ENCODE measurements around the gene PRPF6. TPM values are rescaled to one million over a fixed set of nuclear protein-coding genes. Genes with fewer than 3 reads are reported as not detected.

PRPF6 gene
- total RNA-seq, 2 experiments from 2014 or later, result 45.1 to 73.7 TPM

- intact Hi-C loops (cut with micrococcal nuclease; ENCODE audit: unreplicated experiment), result no loop called here
- no peak overlapping the region for H3K4me2 ChIP-seq (ENCODE audit: low read length)
- no TSS peak for BruUV-seq (replicated peaks)
- no peak overlapping the region for H3K4me3 ChIP-seq (ENCODE audit: low read depth, low read length, poor library complexity, severe bottlenecking)
- TF ChIP-seq, protein P1, sequence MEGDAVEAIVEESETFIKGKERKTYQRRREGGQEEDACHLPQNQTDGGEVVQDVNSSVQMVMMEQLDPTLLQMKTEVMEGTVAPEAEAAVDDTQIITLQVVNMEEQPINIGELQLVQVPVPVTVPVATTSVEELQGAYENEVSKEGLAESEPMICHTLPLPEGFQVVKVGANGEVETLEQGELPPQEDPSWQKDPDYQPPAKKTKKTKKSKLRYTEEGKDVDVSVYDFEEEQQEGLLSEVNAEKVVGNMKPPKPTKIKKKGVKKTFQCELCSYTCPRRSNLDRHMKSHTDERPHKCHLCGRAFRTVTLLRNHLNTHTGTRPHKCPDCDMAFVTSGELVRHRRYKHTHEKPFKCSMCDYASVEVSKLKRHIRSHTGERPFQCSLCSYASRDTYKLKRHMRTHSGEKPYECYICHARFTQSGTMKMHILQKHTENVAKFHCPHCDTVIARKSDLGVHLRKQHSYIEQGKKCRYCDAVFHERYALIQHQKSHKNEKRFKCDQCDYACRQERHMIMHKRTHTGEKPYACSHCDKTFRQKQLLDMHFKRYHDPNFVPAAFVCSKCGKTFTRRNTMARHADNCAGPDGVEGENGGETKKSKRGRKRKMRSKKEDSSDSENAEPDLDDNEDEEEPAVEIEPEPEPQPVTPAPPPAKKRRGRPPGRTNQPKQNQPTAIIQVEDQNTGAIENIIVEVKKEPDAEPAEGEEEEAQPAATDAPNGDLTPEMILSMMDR (conservative IDR thresholded peaks at IDR 0.05; ENCODE audit: low read length), result no peak
- no peak for TF ChIP-seq EZH2phosphoT487 (IDR thresholded peaks at IDR 0.05; ENCODE audit: borderline replicate concordance, low read depth, low read length)
- H4K20me1 ChIP-seq (ENCODE audit: insufficient read depth, low read length), result no peaks in the 10 kb centered on the region
- peaks cover 28% of the 10 kb centered on the region for H3K4me1 ChIP-seq (ENCODE audit: insufficient read depth, low read length, poor library complexity, severe bottlenecking)
- no peak for DNase-seq (ENCODE audit: low spot score)
- H3K36me3 ChIP-seq (ENCODE audit: insufficient read depth, low read length), result no peaks in the 10 kb centered on the region; the same call in 1 of the 2 replicates
- no peaks in the 10 kb centered on the region for H3K9me3 ChIP-seq (ENCODE audit: low read length)
- no peaks in the 10 kb centered on the region for H3K9me2 ChIP-seq (ENCODE audit: insufficient read depth, low read length)
- ChIA-PET CTCF (ENCODE audit: unreplicated experiment) (interaction anchor here (0.6 kb wide), 1 partner anchor 36 kb away, joined by 3 read pairs; no protein-coding TSS in a partner anchor), POLR2A (no interaction called here)
- H3K27ac ChIP-seq (ENCODE audit: low read depth, low read length, poor library complexity, severe bottlenecking), result no peak overlapping the region
- H3K79me2 ChIP-seq (ENCODE audit: insufficient read depth, low read depth, low read length), result peaks cover 38% of the 10 kb centered on the region; the same call in 1 of the 2 replicates
- H2AFZ ChIP-seq (ENCODE audit: low read length), result no peak overlapping the region
Measured at GRCh38 chr20:63951398-63952209, 29.3 kb upstream of the PRPF6 start.

DNA sequence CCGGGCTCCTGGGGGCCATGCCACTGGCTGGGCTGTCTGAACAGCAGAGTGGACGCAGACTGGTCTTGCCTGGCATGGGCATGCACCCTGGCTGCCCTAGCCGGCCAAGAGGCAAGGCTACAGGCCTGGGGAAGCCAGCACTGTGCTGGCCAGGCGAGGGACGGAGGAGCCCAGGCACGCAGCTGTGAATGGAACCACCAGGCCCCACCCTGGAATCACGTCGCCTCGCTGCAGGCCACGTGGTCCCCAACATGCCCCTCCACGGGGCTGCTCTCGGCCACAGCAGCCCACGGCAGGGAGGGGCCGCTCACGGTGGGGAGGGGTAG is 28.8 kb upstream of the PRPF6 start:
- H3K4me2 ChIP-seq (ENCODE audit: low read length), result no peak overlapping the region
- H3K4me3 ChIP-seq (ENCODE audit: low read depth, low read length, poor library complexity, severe bottlenecking), result no peak overlapping the region
- ChIA-PET POLR2A (no interaction called here), CTCF (ENCODE audit: unreplicated experiment) (interaction anchor here (0.6 kb wide), 1 partner anchor 37 kb away, joined by 3 read pairs; no protein-coding TSS in a partner anchor)
- no peaks in the 10 kb centered on the region for H3K9me2 ChIP-seq (ENCODE audit: insufficient read depth, low read length)
- H3K4me1 ChIP-seq (ENCODE audit: insufficient read depth, low read length, poor library complexity, severe bottlenecking), result peaks cover 34% of the 10 kb centered on the region
- no peak overlapping the region for H3K27ac ChIP-seq (ENCODE audit: low read depth, low read length, poor library complexity, severe bottlenecking)
- BruUV-seq (replicated peaks), result no TSS peak
- intact Hi-C loops (cut with micrococcal nuclease; ENCODE audit: unreplicated experiment), result no loop called here
- no peak for TF ChIP-seq EZH2phosphoT487 (IDR thresholded peaks at IDR 0.05; ENCODE audit: borderline replicate concordance, low read depth, low read length)
- TF ChIP-seq, protein P1 (conservative IDR thresholded peaks at IDR 0.05; ENCODE audit: low read length), result no peak
- H2AFZ ChIP-seq (ENCODE audit: low read length), result no peak overlapping the region
- DNase-seq (ENCODE audit: low spot score), result no peak
- no peaks in the 10 kb centered on the region; the same call in 1 of the 2 replicates for H3K36me3 ChIP-seq (ENCODE audit: insufficient read depth, low read length)
- H4K20me1 ChIP-seq (ENCODE audit: insufficient read depth, low read length), result no peaks in the 10 kb centered on the region
- no peaks in the 10 kb centered on the region for H3K9me3 ChIP-seq (ENCODE audit: low read length)
- H3K79me2 ChIP-seq (ENCODE audit: insufficient read depth, low read depth, low read length), result peaks cover 38% of the 10 kb centered on the region; the same call in 1 of the 2 replicates

GRCh38 chr20:63952769-63953168 is 28.2 kb upstream of the PRPF6 start:
- Histone ChIP-seq H3K27ac (ENCODE audit: low read depth, low read length, poor library complexity, severe bottlenecking) (no peak overlapping the region), H3K4me1 (ENCODE audit: insufficient read depth, low read length, poor library complexity, severe bottlenecking) (peaks cover 40% of the 10 kb centered on the region), H3K4me2 (ENCODE audit: low read length) (no peak overlapping the region), H3K9me2 (ENCODE audit: insufficient read depth, low read length) (no peaks in the 10 kb centered on the region), H3K36me3 (ENCODE audit: insufficient read depth, low read length) (no peaks in the 10 kb centered on the region; the same call in 1 of the 2 replicates), H2AFZ (ENCODE audit: low read length) (no peak overlapping the region), H3K79me2 (ENCODE audit: insufficient read depth, low read depth, low read length) (peaks cover 36% of the 10 kb centered on the region; the same call in 1 of the 2 replicates), H4K20me1 (ENCODE audit: insufficient read depth, low read length) (no peaks in the 10 kb centered on the region), H3K4me3 (ENCODE audit: low read depth, low read length, poor library complexity, severe bottlenecking) (no peak overlapping the region), H3K9me3 (ENCODE audit: low read length) (no peaks in the 10 kb centered on the region)
- intact Hi-C loops (cut with micrococcal nuclease; ENCODE audit: unreplicated experiment), result no loop called here
- ChIA-PET CTCF (ENCODE audit: unreplicated experiment) (no interaction called here), POLR2A (no interaction called here)
- BruUV-seq (replicated peaks), result no TSS peak
- DNase-seq (ENCODE audit: low spot score), result no peak
- TF ChIP-seq, protein P1 (conservative IDR thresholded peaks at IDR 0.05; ENCODE audit: low read length), result no peak
